WERI-Rb-1 (cell line): Measurements from ENCODE around the gene ITIH2.
A peak's percentile ranks its signal among the peaks of the same experiment; 100 is the strongest.
"Not testable (repeated sequence)": the region's sequence is repeated elsewhere in the genome, so short reads cannot be mapped to it uniquely, and the experiment has no call there.

Experiments used
- DNase-seq: peaks from one replicate; pipeline ENCODE4 v3.0.0-alpha.2; 2020
- H3K27ac ChIP-seq: fragments of 250-450 bp; sonication (Bioruptor Pico); 2 replicates; pipeline ENCODE4 v1.5.1; 2020; ENCODE audit warnings: mild to moderate bottlenecking, moderate library complexity
- H3K27me3 ChIP-seq: fragments of 250-450 bp; sonication (Bioruptor Pico); 2 replicates; pipeline ENCODE4 v1.5.1; 2021; ENCODE audit warnings: mild to moderate bottlenecking, low read depth, moderate library complexity; ENCODE audit not compliant: insufficient read depth, severe bottlenecking
- H3K36me3 ChIP-seq: fragments of 250-450 bp; sonication (Bioruptor Pico); 2 replicates; pipeline ENCODE4 v1.5.1; 2020; ENCODE audit warnings: mild to moderate bottlenecking, moderate library complexity
- H3K4me3 ChIP-seq: 2 replicates; pipeline ENCODE4 v1.5.1; 2011; ENCODE audit warnings: low read depth, mild to moderate bottlenecking, control low read depth, low read length
- H3K9me3 ChIP-seq: fragments of 250-450 bp; sonication (Bioruptor Pico); 2 replicates; pipeline ENCODE4 v1.5.1; 2021; ENCODE audit warnings: mild to moderate bottlenecking, moderate library complexity; ENCODE audit not compliant: severe bottlenecking
- TF ChIP-seq, protein P1 (sequence below): IDR thresholded peaks from 2 replicates; pipeline ENCODE4 v1.5.1; 2011; ENCODE audit warnings: low read depth, mild to moderate bottlenecking, control low read depth, inconsistent platforms, low read length

The ITIH2 gene

DNA sequence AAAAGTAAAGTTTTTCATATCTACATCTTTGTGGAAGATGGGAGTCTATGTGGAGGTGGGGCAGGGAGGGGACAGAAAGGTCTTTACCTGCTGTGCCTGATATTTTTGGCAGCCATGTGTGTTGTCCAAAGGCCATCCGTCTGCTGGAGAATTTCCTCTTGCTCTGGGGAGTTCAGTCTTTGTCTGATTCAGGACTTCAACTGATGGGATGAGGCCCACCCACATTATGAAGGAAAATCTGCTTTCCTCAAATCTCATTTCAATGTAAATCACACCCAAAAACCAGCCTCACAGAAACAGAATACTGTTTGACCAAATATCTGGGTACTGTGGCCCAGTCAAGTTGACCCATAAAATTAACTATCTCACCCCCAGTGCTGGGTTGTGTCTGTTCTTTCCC, 23.9 kb upstream of the ITIH2 start:
- H3K9me3 ChIP-seq, result no peaks in the 10 kb centered on the region
- TF ChIP-seq, protein P1, sequence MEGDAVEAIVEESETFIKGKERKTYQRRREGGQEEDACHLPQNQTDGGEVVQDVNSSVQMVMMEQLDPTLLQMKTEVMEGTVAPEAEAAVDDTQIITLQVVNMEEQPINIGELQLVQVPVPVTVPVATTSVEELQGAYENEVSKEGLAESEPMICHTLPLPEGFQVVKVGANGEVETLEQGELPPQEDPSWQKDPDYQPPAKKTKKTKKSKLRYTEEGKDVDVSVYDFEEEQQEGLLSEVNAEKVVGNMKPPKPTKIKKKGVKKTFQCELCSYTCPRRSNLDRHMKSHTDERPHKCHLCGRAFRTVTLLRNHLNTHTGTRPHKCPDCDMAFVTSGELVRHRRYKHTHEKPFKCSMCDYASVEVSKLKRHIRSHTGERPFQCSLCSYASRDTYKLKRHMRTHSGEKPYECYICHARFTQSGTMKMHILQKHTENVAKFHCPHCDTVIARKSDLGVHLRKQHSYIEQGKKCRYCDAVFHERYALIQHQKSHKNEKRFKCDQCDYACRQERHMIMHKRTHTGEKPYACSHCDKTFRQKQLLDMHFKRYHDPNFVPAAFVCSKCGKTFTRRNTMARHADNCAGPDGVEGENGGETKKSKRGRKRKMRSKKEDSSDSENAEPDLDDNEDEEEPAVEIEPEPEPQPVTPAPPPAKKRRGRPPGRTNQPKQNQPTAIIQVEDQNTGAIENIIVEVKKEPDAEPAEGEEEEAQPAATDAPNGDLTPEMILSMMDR, result no peak
- H3K27me3 ChIP-seq, result no peaks in the 10 kb centered on the region
- H3K4me3 ChIP-seq, result no peak overlapping the region
- H3K36me3 ChIP-seq, result no peaks in the 10 kb centered on the region
- no peak overlapping the region for H3K27ac ChIP-seq
- no peak for DNase-seq

GRCh38 chr10:7680078-7680477, 23.0 kb upstream of the ITIH2 start:
- not testable (repeated sequence) for H3K36me3 ChIP-seq, H3K4me3 ChIP-seq, H3K27me3 ChIP-seq, DNase-seq, H3K9me3 ChIP-seq, H3K27ac ChIP-seq

DNA sequence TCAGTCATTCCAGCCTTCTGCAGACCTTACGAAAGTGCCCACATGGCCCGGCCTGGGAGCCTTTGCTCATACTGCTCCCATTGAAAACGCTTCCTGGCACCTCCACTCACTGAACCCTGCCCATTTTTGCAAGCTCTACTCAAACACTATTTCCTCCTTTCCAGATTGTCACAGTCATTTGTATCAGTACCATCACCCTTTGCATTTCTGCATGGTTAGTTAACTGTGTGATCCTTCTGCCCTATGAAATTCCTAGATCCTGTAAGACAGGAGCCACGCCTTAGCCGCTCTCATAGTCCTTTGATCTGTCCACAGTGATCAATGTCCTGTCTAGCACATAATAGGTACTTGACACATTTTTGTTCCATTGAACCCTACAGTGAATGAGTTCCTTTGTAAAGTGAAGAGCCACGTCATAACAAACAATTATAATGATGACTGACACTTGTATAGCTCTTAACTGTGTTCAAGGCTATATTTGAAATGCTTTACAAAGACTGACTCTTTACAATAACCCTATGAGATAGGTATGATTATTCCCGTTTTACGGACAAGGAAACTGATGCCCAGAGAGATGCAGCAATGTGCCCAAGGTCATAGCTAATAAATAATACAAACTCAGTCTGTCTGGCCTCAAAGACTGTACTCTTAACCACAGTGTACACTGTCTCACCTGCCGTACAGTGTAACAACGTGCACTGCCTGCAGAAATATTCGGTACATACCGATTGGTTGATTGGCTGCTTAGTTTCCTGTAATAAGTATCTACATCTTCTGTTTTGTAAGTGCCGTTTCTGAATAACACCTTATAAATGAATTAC, 16.6 kb upstream of the ITIH2 start:
- no peaks in the 10 kb centered on the region for H3K9me3 ChIP-seq
- no peak for DNase-seq
- H3K4me3 ChIP-seq, result no peak overlapping the region
- H3K36me3 ChIP-seq, result no peaks in the 10 kb centered on the region
- TF ChIP-seq, protein P1, result no peak
- H3K27ac ChIP-seq, result no peak overlapping the region
- peaks cover 7% of the 10 kb centered on the region for H3K27me3 ChIP-seq

DNA sequence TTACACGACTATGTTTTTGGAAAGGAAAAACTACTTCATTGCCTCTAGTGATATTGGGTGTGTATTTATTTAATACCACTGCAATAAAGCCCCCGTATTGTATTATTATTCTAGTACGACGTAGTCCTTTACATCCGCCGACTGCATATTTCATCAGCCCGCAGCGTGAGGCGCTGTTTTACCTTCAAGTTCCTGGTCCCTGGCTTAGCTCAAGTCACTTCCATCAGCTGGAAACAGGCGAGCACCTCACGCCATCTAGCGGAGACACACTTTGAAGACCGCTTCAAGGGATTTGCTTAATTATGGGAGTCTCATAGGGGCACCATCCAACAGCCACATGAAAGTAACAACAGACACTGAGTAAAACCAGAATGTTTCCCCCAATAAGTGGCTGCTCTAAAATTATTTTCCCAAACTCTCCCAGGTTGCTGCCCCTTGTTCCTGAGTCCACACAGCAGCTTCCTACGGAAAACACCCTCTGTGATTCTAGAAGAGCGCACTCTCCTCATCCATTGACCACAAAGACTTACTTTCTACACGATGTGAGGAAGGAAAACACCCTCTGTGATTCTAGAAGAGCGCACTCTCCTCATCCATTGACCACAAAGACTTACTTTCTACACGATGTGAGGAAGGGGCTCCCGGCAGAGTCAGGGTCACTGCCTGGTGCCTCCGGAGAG, 15.7 kb upstream of the ITIH2 start:
- H3K36me3 ChIP-seq, result no peaks in the 10 kb centered on the region
- peaks cover 7% of the 10 kb centered on the region for H3K27me3 ChIP-seq
- H3K27ac ChIP-seq, result no peak overlapping the region
- no peaks in the 10 kb centered on the region for H3K9me3 ChIP-seq
- H3K4me3 ChIP-seq, result no peak overlapping the region
- TF ChIP-seq, protein P1, result peak; percentile 68
- DNase-seq, result peak; percentile 72

GRCh38 chr10:7689591-7689990, 13.5 kb upstream of the ITIH2 start:
- no peak overlapping the region for H3K27ac ChIP-seq
- TF ChIP-seq, protein P1, result no peak
- H3K27me3 ChIP-seq, result peaks cover 7% of the 10 kb centered on the region
- H3K36me3 ChIP-seq, result no peaks in the 10 kb centered on the region
- no peak overlapping the region for H3K4me3 ChIP-seq
- no peak for DNase-seq
- H3K9me3 ChIP-seq, result no peaks in the 10 kb centered on the region

- not testable (repeated sequence) for H3K36me3 ChIP-seq, H3K4me3 ChIP-seq, DNase-seq, H3K27ac ChIP-seq, H3K27me3 ChIP-seq, H3K9me3 ChIP-seq
These were observed 12.1 kb upstream of the ITIH2 start for GRCh38 chr10:7690885-7691597.

GRCh38 chr10:7692368-7692767, 10.7 kb upstream of the ITIH2 start:
- not testable (repeated sequence) for H3K27me3 ChIP-seq, H3K27ac ChIP-seq, H3K9me3 ChIP-seq, H3K36me3 ChIP-seq, DNase-seq, H3K4me3 ChIP-seq

DNA sequence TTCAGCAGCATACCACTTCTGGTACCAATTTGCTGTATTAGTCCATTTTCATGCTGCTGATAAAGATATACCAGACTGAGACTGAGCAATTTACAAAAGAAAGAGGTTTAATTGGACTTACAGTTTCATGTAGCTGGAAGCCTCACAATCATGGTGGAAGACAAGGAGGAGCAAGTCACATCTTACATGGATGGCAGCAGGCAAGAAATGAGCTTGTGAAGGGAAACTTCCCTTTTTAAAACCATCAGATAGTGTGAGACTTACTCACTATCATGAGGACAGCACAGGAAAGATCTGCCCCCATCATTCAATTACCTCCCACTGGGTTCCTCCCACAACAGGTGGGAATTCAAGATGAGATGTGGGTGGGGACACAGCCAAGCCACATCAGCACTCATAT, 9.9 kb upstream of the ITIH2 start:
- H3K9me3 ChIP-seq, DNase-seq, H3K36me3 ChIP-seq, H3K27ac ChIP-seq, H3K4me3 ChIP-seq, H3K27me3 ChIP-seq: not testable (repeated sequence)
